Inflammatory macrophage treated with lipopolysaccharide for 4 hours (primary cell): ENCODE results near the gene PLBD1.

Experiments used
- DNase-seq: peaks from one replicate; pipeline ENCODE4 v3.0.0-alpha.2; 2020

The PLBD1 gene

GRCh38 chr12:14564336-14564959, 3.2 kb downstream of the PLBD1 start:
- DNase-seq, result no peak

GRCh38 chr12:14563046-14563445, 4.6 kb downstream of the PLBD1 start:
- DNase-seq, result no peak

GRCh38 chr12:14562279-14562678, 5.4 kb downstream of the PLBD1 start:
- peak; percentile 87 for DNase-seq

GRCh38 chr12:14561677-14562238, 5.9 kb downstream of the PLBD1 start:
- no peak for DNase-seq

- no peak for DNase-seq
Measured at GRCh38 chr12:14560904-14561574, 6.6 kb downstream of the PLBD1 start.

GRCh38 chr12:14558473-14558959, 9.2 kb downstream of the PLBD1 start:
- DNase-seq, result peak; percentile 68

- DNase-seq, result no peak
Measured at GRCh38 chr12:14557966-14558365, 9.7 kb downstream of the PLBD1 start.

GRCh38 chr12:14554281-14555007, 13.2 kb downstream of the PLBD1 start:
- peak; percentile 93 for DNase-seq

GRCh38 chr12:14548609-14549008, 19.1 kb downstream of the PLBD1 start:
- no peak for DNase-seq

- DNase-seq, result no peak
Measured at GRCh38 chr12:14547571-14547970, 20.1 kb downstream of the PLBD1 start.

GRCh38 chr12:14545144-14546124, 22.2 kb downstream of the PLBD1 start:
- DNase-seq, result no peak

- DNase-seq, result no peak
Measured at GRCh38 chr12:14540801-14541462, 26.8 kb downstream of the PLBD1 start.

- no peak for DNase-seq
Measured at GRCh38 chr12:14537088-14537487, 30.6 kb downstream of the PLBD1 start.

- no peak for DNase-seq
Measured at GRCh38 chr12:14532152-14532551, 35.5 kb downstream of the PLBD1 start.

GRCh38 chr12:14525964-14526363, 41.7 kb downstream of the PLBD1 start:
- DNase-seq, result no peak

- DNase-seq, result no peak
Measured at GRCh38 chr12:14521822-14522221, 45.9 kb downstream of the PLBD1 start.

GRCh38 chr12:14514946-14515345, 52.7 kb downstream of the PLBD1 start:
- DNase-seq, result peak; percentile 4

- peak; percentile 24 for DNase-seq
Measured at GRCh38 chr12:14514154-14514842, 53.4 kb downstream of the PLBD1 start.

- no peak for DNase-seq
Measured at GRCh38 chr12:14510574-14510973, 57.1 kb downstream of the PLBD1 start.

- no peak for DNase-seq
Measured at GRCh38 chr12:14505626-14506596, 61.8 kb downstream of the PLBD1 start.
